Heart left ventricle (tissue), 16 donors: ENCODE measurements around the gene MCIDAS. TPM values are rescaled to one million over a fixed set of nuclear protein-coding genes. Genes with fewer than 3 reads are reported as not detected.

Experiments used
- ATAC-seq, 4 donors: fragments of 200-7000 bp; cut with Tn5 transposase; one replicate each; pipeline ENCODE4 v1.9.1; 2020 to 2022; ENCODE audit warnings: moderate library complexity in 4 of 4, mild to moderate bottlenecking in 3 of 4, moderate number of reproducible peaks in 1 of 4
- DNase-seq, 5 donors: peaks; one replicate each; pipeline ENCODE4 v3.0.0-alpha.2; 2020
- H3K27ac ChIP-seq, 12 donors: fragments of 200-600 bp; sonication (generic) in 4 of 12; one replicate each; pipeline versions ENCODE4 v1.5.0 to v1.8.0; 2016 to 2022; ENCODE audit warnings: mild to moderate bottlenecking in 2 of 12
- H3K27me3 ChIP-seq, 9 donors: fragments of 200-600 bp; sonication (generic) in 2 of 9; one replicate each; pipeline versions ENCODE4 v1.5.1 to v1.8.0; 2016 to 2022; ENCODE audit warnings: mild to moderate bottlenecking in 3 of 9
- H3K36me3 ChIP-seq, 9 donors: fragments of 200-600 bp; sonication (generic) in 2 of 9; one replicate each; pipeline versions ENCODE4 v1.5.0 to v1.8.0; 2018 to 2022; ENCODE audit warnings: mild to moderate bottlenecking in 2 of 9
- H3K4me1 ChIP-seq, 12 donors: fragments of 200-600 bp; sonication (generic) in 4 of 12; one replicate each; pipeline versions ENCODE4 v1.5.0 to v1.8.0; 2016 to 2022; ENCODE audit warnings: mild to moderate bottlenecking in 3 of 12
- H3K4me3 ChIP-seq, 12 donors: fragments of 200-600 bp; sonication (generic) in 4 of 12; one replicate each; pipeline versions ENCODE4 v1.5.0 to v1.8.0; 2017 to 2022; ENCODE audit warnings: mild to moderate bottlenecking in 9 of 12, moderate library complexity in 4 of 12
- H3K9me3 ChIP-seq, 12 donors: fragments of 200-600 bp; sonication (generic) in 4 of 12; one replicate each; pipeline versions ENCODE4 v1.5.0 to v1.8.0; 2016 to 2022; ENCODE audit warnings: mild to moderate bottlenecking in 1 of 12
- POLR2A ChIP-seq, 2 donors: fragments of 450-650 bp; IDR thresholded peaks; one replicate each; pipeline ENCODE4 v1.6.1; 2017; ENCODE audit warnings: antibody characterized with exemption in 2 of 2, mild to moderate bottlenecking in 2 of 2, moderate library complexity in 2 of 2
- WGBS, 4 donors: extraction: QIAGEN DNeasy Blood & Tissue Kit in 2 of 4; methylation state at CpG; one replicate each; pipeline versions ENCODE4 v1.1.5 to v1.1.7; 2013 to 2018; 5-methylcytosine and 5-hydroxymethylcytosine counted together
- intact Hi-C, 10 donors: fragments of 100-400 bp; cut with DNase I; formaldehyde crosslinking; loops; one replicate each; pipeline versions ENCODE4 v1.11.1 to v1.14.2; 2022
- polyA plus RNA-seq, 2 donors: library from polyadenylated mRNA; stranded (reverse); fragments of 200-250 nt; gene quantifications; one replicate each; pipeline ENCODE4 v1.2.3, GENCODE V29; 2013
- total RNA-seq, 9 donors: library from RNA; depleted of rRNA in 2 of 9; stranded (reverse); fragments of >200 nt in 2 of 9; fragmentation: NEBNext Ultra II Directional in 3 of 9; extraction: Animal tissue kit (Norgen Biotek cat#: 25700) in 3 of 9; gene quantifications; one replicate each; pipeline versions ENCODE4 v1.1.0 to v1.2.4, GENCODE V29; 2016 to 2023
- TF ChIP-seq, protein P1 (sequence below), 12 donors: fragments of 200-600 bp; sonication (generic) in 4 of 12; IDR thresholded peaks; one replicate each; pipeline versions ENCODE4 v1.5.0 to v1.8.0; 2018 to 2022; ENCODE audit warnings: antibody characterized with exemption in 12 of 12, mild to moderate bottlenecking in 5 of 12
- donor health status: ischemic (EF 13 %, LVEDD 7.1; RV severe dilation, severe dysfunction).
- donor health status: healthy with polysubstance abuse.
- donor health status: DM: no; HTN: yes; CAD: no.
- donor health status: DM: no; HTN: no; CAD: no.
- donor health status: ischemic (EF 25% LVEDD 6.9; RV normal size, moderate dysfunction).
- donor health status: ischemic (EF 25% LVEDD 5.7; RV mildly dilated, moderate dysfunction).
- donor health status: healthy.
- donor health status: DM: yes; HTN: yes; CAD: no.
- donor health status: ischemic (EF 35%, LVEDD 5.7; RV mildly dilated, moderate dysfunction).
- donor health status: nonischemic (EF 11% LVEDD 7.7; RV severe dilation, severe dysfunction).
- donor health status: DM: yes; HTN: yes; CAD: no.
- donor health status: PGD.
- donor health status: ischemic (EF 29% LVEDD 5.4; RV normal size, mild dysfunction).
- donor health status: nonischemic (EF 23%, LVEDD 6.1; RV moderate dilation, normal function).

Gene MCIDAS
- total and polyA plus RNA-seq, 11 donors = not detected

DNA sequence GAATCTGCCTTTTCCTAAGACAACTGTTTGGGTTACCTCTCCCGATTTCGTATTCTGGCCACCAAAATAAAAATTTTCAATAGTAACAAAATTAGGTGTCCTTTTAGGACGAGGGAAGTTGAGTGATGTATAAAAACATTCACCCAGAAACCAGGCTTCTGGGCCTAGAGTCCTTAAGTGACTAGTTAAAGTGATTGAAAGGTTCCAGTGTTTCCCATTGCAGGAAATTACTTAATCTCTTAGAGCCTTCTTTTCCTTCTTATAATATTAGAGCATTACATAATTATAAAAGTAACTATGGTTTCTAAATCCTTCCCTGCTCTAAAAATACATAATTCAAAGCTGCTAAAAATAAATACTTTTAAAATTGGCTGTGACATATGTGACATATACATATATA is 7.3 kb downstream of the MCIDAS start:
- TF ChIP-seq, protein P1, sequence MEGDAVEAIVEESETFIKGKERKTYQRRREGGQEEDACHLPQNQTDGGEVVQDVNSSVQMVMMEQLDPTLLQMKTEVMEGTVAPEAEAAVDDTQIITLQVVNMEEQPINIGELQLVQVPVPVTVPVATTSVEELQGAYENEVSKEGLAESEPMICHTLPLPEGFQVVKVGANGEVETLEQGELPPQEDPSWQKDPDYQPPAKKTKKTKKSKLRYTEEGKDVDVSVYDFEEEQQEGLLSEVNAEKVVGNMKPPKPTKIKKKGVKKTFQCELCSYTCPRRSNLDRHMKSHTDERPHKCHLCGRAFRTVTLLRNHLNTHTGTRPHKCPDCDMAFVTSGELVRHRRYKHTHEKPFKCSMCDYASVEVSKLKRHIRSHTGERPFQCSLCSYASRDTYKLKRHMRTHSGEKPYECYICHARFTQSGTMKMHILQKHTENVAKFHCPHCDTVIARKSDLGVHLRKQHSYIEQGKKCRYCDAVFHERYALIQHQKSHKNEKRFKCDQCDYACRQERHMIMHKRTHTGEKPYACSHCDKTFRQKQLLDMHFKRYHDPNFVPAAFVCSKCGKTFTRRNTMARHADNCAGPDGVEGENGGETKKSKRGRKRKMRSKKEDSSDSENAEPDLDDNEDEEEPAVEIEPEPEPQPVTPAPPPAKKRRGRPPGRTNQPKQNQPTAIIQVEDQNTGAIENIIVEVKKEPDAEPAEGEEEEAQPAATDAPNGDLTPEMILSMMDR (IDR thresholded peaks at IDR 0.05) = no peak
- no peak for TF ChIP-seq POLR2A (IDR thresholded peaks at IDR 0.05)
- H3K27ac ChIP-seq = no peak overlapping the region
- intact Hi-C loops = loop anchor here in 1 of 10 donors (10.0 kb wide), 1 partner anchor 45 kb away; the partner anchor contains the start of gene CDC20B
- 93 to 96% (median 94%) methylated on average over 3 of the region's 3 CpGs for WGBS, 4 donors
- ATAC-seq (no peak), DNase-seq (no peak)
- no peaks in the 10 kb centered on the region for H3K36me3 ChIP-seq
- peaks cover 0 to 22% (median 8%) of the 10 kb centered on the region in 12 donors for H3K4me1 ChIP-seq
- no peaks in the 10 kb centered on the region for H3K9me3 ChIP-seq
- peaks cover 47 to 88% (median 64%) of the 10 kb centered on the region in 9 donors for H3K27me3 ChIP-seq
- no peak overlapping the region for H3K4me3 ChIP-seq

DNA sequence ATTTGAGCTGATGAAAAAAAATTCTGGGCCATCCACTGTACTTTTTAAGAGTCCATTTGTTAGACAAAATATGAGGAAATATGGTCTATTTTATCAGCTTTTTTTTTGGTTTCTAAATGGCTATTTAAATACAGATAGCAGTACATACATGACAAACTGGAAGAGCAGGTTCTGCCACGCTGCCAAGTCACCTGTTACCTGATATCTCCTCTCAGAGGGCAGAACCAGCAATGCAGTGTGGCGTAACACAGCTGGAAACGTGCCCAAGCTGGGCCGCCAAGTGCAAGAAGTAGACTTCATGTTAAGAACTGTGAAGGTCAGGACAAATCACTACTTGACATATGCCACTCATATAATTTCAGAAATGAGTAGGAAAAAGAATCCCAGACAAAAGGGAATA is 8.1 kb downstream of the MCIDAS start:
- TF ChIP-seq, protein P1 (IDR thresholded peaks at IDR 0.05) = no peak
- TF ChIP-seq POLR2A (IDR thresholded peaks at IDR 0.05) = no peak
- no peak overlapping the region for H3K27ac ChIP-seq
- intact Hi-C loops = no loop called here
- ATAC-seq = no peak
- H3K27me3 ChIP-seq = peaks cover 41 to 80% (median 57%) of the 10 kb centered on the region in 9 donors
- DNase-seq = no peak
- H3K4me3 ChIP-seq = no peak overlapping the region
- peaks cover 0 to 22% (median 8%) of the 10 kb centered on the region in 12 donors for H3K4me1 ChIP-seq
- H3K36me3 ChIP-seq = no peaks in the 10 kb centered on the region
- no peaks in the 10 kb centered on the region for H3K9me3 ChIP-seq
- 60 to 80% (median 63%) methylated on average over 4 of the region's 4 CpGs for WGBS, 4 donors

DNA sequence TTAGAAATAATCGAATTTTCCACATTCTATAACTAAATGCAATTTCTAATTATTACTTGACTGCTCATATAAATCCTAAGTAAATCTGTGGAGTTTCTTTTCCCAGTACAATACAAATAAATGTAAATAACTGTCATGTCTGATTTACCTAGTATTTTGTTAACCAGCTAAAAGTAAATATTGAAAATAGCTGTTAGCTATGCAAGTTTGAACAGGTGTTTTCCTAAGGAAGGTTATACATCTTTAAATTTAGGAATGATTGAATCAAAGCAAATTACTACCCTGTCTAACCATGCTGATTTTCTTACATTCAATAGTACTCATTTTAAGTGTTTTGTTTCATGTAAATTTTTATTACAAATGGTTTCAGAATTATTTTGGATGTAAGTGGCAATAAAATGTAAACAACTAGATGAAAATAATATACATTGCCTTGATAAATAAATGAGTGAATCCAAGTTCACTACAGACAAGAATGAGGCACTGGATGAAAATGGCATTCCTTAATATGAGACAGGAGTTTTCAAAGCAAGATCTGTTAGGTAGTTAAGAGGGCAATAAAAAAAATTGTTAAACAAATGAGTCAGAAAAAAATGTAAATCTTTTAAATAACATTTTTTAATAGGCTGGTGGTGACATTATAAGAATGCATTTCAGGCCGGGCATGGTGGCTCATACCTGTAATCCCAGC is 15.8 kb downstream of the MCIDAS start:
- H3K4me1 ChIP-seq = no peaks in the 10 kb centered on the region
- no peak overlapping the region for H3K4me3 ChIP-seq
- ATAC-seq = no peak
- 79 to 88% (median 87%) methylated on average over 2 of the region's 2 CpGs for WGBS, 4 donors
- no peak overlapping the region for H3K27ac ChIP-seq
- intact Hi-C loops = no loop called here
- no peaks in the 10 kb centered on the region for H3K9me3 ChIP-seq
- peaks cover 0 to 25% (median 2%) of the 10 kb centered on the region in 9 donors for H3K27me3 ChIP-seq
- no peaks in the 10 kb centered on the region for H3K36me3 ChIP-seq
- no peak for DNase-seq
- no peak for TF ChIP-seq POLR2A (IDR thresholded peaks at IDR 0.05)
- TF ChIP-seq, protein P1 (IDR thresholded peaks at IDR 0.05) = no peak

DNA sequence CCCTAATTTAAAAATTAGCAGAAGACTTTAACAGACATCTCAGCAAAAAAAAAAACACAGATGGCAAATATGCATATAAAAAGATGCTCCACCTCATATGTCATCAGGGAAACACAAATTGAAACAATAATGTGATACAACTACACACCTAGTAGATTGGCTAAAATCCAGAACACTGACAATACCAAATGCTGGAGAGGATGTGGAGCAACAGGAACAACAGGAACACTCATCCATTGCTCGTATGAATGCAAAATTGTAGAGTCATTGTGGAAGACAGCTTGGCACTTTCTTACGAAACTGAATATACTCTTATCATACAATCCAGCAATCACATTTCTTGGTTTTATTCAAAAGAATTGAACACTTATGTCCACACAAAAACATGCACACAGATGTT is 22.1 kb downstream of the MCIDAS start:
- intact Hi-C loops = no loop called here
- H3K4me1 ChIP-seq = no peaks in the 10 kb centered on the region
- DNase-seq = no peak
- no peak overlapping the region for H3K4me3 ChIP-seq
- no peak overlapping the region for H3K27ac ChIP-seq
- 37 to 63% (median 51%) methylated on average over 2 of the region's 2 CpGs for WGBS, 4 donors
- ATAC-seq = no peak
- H3K27me3 ChIP-seq = peaks cover 0 to 50% (median 3%) of the 10 kb centered on the region in 9 donors
- no peaks in the 10 kb centered on the region for H3K36me3 ChIP-seq
- no peaks in the 10 kb centered on the region for H3K9me3 ChIP-seq
- TF ChIP-seq POLR2A (IDR thresholded peaks at IDR 0.05) = no peak
- TF ChIP-seq, protein P1 (IDR thresholded peaks at IDR 0.05) = no peak
